SK-N-MC (cell line): ENCODE results near the gene MIEF2.

ENCODE experiments used
- EZH2 ChIP-seq: fragments of 200-600 bp; sonication (generic); IDR thresholded peaks from one replicate; pipeline ENCODE4 v1.6.1; 2017; ENCODE audit warnings: antibody characterized with exemption
- FOXP2 ChIP-seq: optimal IDR thresholded peaks from 2 replicates; pipeline ENCODE3; 2011; ENCODE audit warnings: mild to moderate bottlenecking, moderate library complexity; ENCODE audit not compliant: insufficient read depth; ENCODE audit errors: extremely low read length, control extremely low read depth
- POLR2AphosphoS5 ChIP-seq: IDR thresholded peaks from 2 replicates; pipeline ENCODE4 v1.6.1; 2012; ENCODE audit warnings: mild to moderate bottlenecking, low read depth, low read length, borderline replicate concordance

DNA sequence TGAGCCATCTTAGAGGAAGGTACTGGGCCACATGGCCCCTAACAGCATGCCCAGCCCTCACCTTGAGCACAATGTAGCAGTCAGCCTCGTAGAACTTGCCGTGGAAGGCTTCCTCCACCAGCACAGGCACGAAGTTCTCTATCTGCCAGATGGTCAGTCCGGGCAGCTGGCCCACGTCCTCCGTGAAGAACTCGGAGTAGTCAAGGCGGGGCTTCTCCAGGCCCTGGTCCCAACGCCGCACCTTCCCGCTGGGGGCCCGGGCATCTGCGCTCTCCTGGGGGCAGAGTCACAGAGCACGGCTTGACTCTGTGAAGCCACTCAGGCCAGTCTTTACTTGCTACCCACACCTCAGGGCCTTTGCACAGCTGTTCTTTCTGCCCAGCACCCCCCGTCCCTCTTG is 9.3 kb upstream of the MIEF2 start:
- TF ChIP-seq EZH2, result no peak
- no peak for TF ChIP-seq FOXP2
- no peak for TF ChIP-seq POLR2AphosphoS5
